SJCRH30 (cell line): ENCODE measurements around the gene RNF4. TPM values are rescaled to one million over a fixed set of nuclear protein-coding genes. Genes with fewer than 3 reads are reported as not detected.

ENCODE experiments used
- DNase-seq, 2 experiments: peaks; one replicate each; pipeline ENCODE4 v3.0.0-alpha.2; 2015 to 2020
- H3K27ac ChIP-seq: fragments of 250-450 bp; sonication (Bioruptor Pico); 2 replicates; pipeline ENCODE4 v1.5.1; 2020; ENCODE audit warnings: mild to moderate bottlenecking, moderate library complexity
- H3K27me3 ChIP-seq: fragments of 250-450 bp; sonication (Bioruptor Pico); 2 replicates; pipeline ENCODE4 v1.5.1; 2020; ENCODE audit warnings: mild to moderate bottlenecking, moderate library complexity
- H3K36me3 ChIP-seq: fragments of 250-450 bp; sonication (Bioruptor Pico); 2 replicates; pipeline ENCODE4 v1.5.1; 2020; ENCODE audit warnings: mild to moderate bottlenecking, moderate library complexity
- H3K4me1 ChIP-seq: fragments of 250-450 bp; sonication (Bioruptor Pico); 2 replicates; pipeline ENCODE4 v1.5.1; 2020; ENCODE audit warnings: mild to moderate bottlenecking, moderate library complexity
- H3K4me3 ChIP-seq: fragments of 250-450 bp; sonication (Bioruptor Pico); 2 replicates; pipeline ENCODE4 v1.5.1; 2020; ENCODE audit warnings: mild to moderate bottlenecking, moderate library complexity
- H3K9me3 ChIP-seq: fragments of 250-450 bp; sonication (Bioruptor Pico); replicated peaks from 2 replicates; pipeline ENCODE4 v1.5.1; 2020; ENCODE audit warnings: mild to moderate bottlenecking, moderate library complexity
- total RNA-seq: library from RNA; depleted of rRNA; stranded (reverse); fragments of >200 nt; shearing (Covaris generic); gene quantifications from 2 replicates; pipeline ENCODE4 v1.2.3, GENCODE V29; 2014

RNF4 gene
- total RNA-seq, 1 experiment from 2014 or later: 71.2 TPM

- Histone ChIP-seq H3K27me3 (peaks cover 11% of the 10 kb centered on the region), H3K4me3 (no peak overlapping the region), H3K4me1 (no peaks in the 10 kb centered on the region), H3K27ac (no peak overlapping the region), H3K9me3 (0 out of 2 replicates have a peak, but pooled peaks cover 3% of the 10 kb centered on the region), H3K36me3 (no peaks in the 10 kb centered on the region)
- no peak for DNase-seq
These were observed 35.8 kb upstream of the RNF4 start for GRCh38 chr4:2432991-2433530.

GRCh38 chr4:2433609-2434350 lies 35.1 kb upstream of the RNF4 start:
- no peaks in the 10 kb centered on the region for H3K36me3 ChIP-seq

GRCh38 chr4:2434420-2434819 lies 34.5 kb upstream of the RNF4 start:
- Histone ChIP-seq H3K4me1 (no peaks in the 10 kb centered on the region), H3K27ac (no peak overlapping the region), H3K9me3 (0 out of 2 replicates have a peak, but pooled peaks cover 3% of the 10 kb centered on the region), H3K27me3 (peaks cover 11% of the 10 kb centered on the region), H3K36me3 (no peaks in the 10 kb centered on the region), H3K4me3 (no peak overlapping the region)
- DNase-seq: no peak

More at GRCh38 chr4:2433609-2434350, 35.1 kb upstream of the RNF4 start:
- H3K4me1 ChIP-seq: no peaks in the 10 kb centered on the region
- no peak for DNase-seq
- no peak overlapping the region for H3K27ac ChIP-seq
- H3K27me3 ChIP-seq: peaks cover 11% of the 10 kb centered on the region
- no peak overlapping the region for H3K4me3 ChIP-seq
- H3K9me3 ChIP-seq: 0 out of 2 replicates have a peak, but pooled peaks cover 3% of the 10 kb centered on the region

- Histone ChIP-seq H3K9me3 (0 out of 2 replicates have a peak, but pooled peaks cover 3% of the 10 kb centered on the region), H3K27ac (no peak overlapping the region), H3K4me1 (no peaks in the 10 kb centered on the region), H3K27me3 (peaks cover 11% of the 10 kb centered on the region), H3K4me3 (no peak overlapping the region), H3K36me3 (no peaks in the 10 kb centered on the region)
- DNase-seq: no peak
These were observed 32.6 kb upstream of the RNF4 start for GRCh38 chr4:2436301-2436700.

GRCh38 chr4:2436761-2437474 lies 32.0 kb upstream of the RNF4 start:
- no peak overlapping the region for H3K27ac ChIP-seq
- 0 out of 2 replicates have a peak, but pooled peaks cover 2% of the 10 kb centered on the region for H3K9me3 ChIP-seq
- no peaks in the 10 kb centered on the region for H3K36me3 ChIP-seq
- H3K27me3 ChIP-seq: peaks cover 9% of the 10 kb centered on the region
- H3K4me1 ChIP-seq: no peaks in the 10 kb centered on the region
- H3K4me3 ChIP-seq: no peak overlapping the region
- no peak for DNase-seq

GRCh38 chr4:2437475-2438215 lies 31.3 kb upstream of the RNF4 start:
- Histone ChIP-seq H3K27me3 (peaks cover 7% of the 10 kb centered on the region), H3K36me3 (no peaks in the 10 kb centered on the region), H3K27ac (no peak overlapping the region), H3K9me3 (no peaks in the 10 kb centered on the region), H3K4me3 (no peak overlapping the region), H3K4me1 (no peaks in the 10 kb centered on the region)
- no peak for DNase-seq

- no peak for DNase-seq
- H3K4me1 ChIP-seq: no peaks in the 10 kb centered on the region
- no peaks in the 10 kb centered on the region for H3K9me3 ChIP-seq
- H3K27ac ChIP-seq: no peak overlapping the region
- no peak overlapping the region for H3K4me3 ChIP-seq
- H3K27me3 ChIP-seq: no peaks in the 10 kb centered on the region
- H3K36me3 ChIP-seq: no peaks in the 10 kb centered on the region
These were observed 29.8 kb upstream of the RNF4 start for GRCh38 chr4:2438822-2439718.

DNA sequence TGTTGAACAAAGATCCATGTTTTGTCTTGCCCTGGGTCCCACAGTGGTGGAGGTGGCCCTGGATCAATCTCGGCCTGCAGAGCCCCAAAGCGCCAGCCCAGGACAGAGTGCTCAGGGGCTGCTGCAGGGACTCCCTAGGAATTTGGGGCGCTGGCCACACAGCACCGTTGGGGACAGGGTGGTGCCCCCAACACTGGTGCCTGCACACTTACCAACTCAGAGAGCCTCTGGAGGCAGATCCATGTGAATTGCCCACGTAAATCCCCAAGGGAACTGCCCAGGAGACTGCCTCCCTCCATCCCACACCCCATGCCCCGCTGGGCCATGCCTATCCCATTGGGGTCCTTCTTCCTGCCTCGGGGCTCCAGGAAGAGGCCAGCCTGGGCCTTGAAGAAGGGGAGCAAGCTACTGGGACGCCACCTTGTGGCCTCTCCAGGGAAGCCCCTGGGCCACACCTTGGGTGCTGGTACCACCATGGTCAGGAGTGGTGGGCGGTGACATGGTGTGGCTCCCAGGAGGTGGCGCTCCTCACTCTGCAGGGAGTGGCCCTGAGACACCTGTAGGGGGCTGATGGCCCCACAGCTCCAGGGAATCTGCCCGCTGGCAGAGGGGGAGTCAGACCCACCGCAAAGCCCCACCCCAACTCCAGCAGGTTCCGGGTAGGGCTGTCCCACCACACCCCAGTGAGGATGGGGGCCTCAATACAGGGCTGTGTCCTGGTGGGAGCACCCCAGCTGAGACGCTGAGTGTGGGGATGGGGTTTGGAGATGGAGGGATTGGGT lies 27.3 kb upstream of the RNF4 start:
- peak; percentile 82 to 88 for DNase-seq
- Histone ChIP-seq H3K36me3 (no peaks in the 10 kb centered on the region), H3K4me1 (no peaks in the 10 kb centered on the region), H3K4me3 (no peak overlapping the region), H3K27me3 (no peaks in the 10 kb centered on the region), H3K27ac (no peak overlapping the region), H3K9me3 (no peaks in the 10 kb centered on the region)

DNA sequence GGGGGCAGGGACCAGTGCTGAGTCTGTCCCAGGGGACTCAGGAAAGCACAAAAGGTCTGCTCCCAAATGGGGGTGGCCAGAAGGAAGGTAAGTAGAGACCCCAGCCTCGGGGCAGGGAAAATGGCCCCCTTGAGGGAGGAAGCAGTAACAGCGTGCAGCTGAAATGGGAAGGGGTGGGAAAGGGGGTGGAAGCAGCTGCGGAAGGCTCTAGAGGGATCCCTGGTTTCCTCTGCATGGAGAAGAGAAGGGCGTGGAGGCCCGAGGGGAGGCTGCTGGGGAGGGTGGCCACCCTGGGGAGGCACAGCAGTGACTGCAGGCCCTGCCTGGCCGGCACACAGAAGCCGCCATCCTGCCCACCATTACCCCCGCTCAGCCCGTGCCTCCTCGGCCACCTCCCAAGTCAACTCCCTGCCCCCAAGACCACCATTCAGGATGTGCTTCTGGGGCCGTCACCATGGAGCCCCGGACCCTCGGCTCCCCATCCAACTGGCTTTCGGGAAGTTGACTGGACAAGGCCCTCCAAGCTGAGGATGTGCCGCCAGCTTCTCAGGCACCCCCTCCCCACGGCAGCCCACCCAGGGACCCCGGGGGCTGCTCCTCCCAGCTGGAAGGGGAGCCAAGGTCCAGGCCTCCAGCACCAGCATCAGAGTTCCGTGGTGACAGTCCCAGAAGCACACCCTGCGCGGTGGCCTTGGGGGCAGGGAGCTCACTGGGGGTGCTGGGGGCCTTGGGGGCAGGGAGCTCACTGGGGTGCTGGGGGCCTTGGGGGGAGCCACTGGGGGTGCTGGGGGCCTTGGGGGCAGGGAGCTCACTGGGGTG lies 26.5 kb upstream of the RNF4 start:
- DNase-seq: peak in 1 of 2 experiments; percentile 32
- H3K27me3 ChIP-seq: no peaks in the 10 kb centered on the region
- no peaks in the 10 kb centered on the region for H3K9me3 ChIP-seq
- H3K27ac ChIP-seq: no peak overlapping the region
- no peak overlapping the region for H3K4me3 ChIP-seq
- no peaks in the 10 kb centered on the region for H3K36me3 ChIP-seq
- no peaks in the 10 kb centered on the region for H3K4me1 ChIP-seq

GRCh38 chr4:2443061-2443730 lies 25.7 kb upstream of the RNF4 start:
- Histone ChIP-seq H3K4me3 (no peak overlapping the region), H3K4me1 (no peaks in the 10 kb centered on the region), H3K36me3 (no peaks in the 10 kb centered on the region), H3K27me3 (no peaks in the 10 kb centered on the region), H3K9me3 (no peaks in the 10 kb centered on the region), H3K27ac (no peak overlapping the region)
- no peak for DNase-seq

- no peak overlapping the region for H3K4me3 ChIP-seq
- H3K4me1 ChIP-seq: no peaks in the 10 kb centered on the region
- H3K27me3 ChIP-seq: no peaks in the 10 kb centered on the region
- no peak for DNase-seq
- no peak overlapping the region for H3K27ac ChIP-seq
- H3K9me3 ChIP-seq: no peaks in the 10 kb centered on the region
- no peaks in the 10 kb centered on the region for H3K36me3 ChIP-seq
These were observed 24.8 kb upstream of the RNF4 start for GRCh38 chr4:2443956-2444740.

- DNase-seq: no peak
- 0 out of 2 replicates have a peak, but pooled peaks cover 5% of the 10 kb centered on the region for H3K27me3 ChIP-seq
- H3K36me3 ChIP-seq: no peaks in the 10 kb centered on the region
- H3K4me1 ChIP-seq: no peaks in the 10 kb centered on the region
- no peak overlapping the region for H3K27ac ChIP-seq
- H3K4me3 ChIP-seq: no peak overlapping the region
- no peaks in the 10 kb centered on the region for H3K9me3 ChIP-seq
These were observed 23.8 kb upstream of the RNF4 start for GRCh38 chr4:2445130-2445529.
